ENCODE measurements around the gene FBN1.

GRCh38 chr15:48650931-48651330, 5.4 kb upstream of the FBN1 start:
- TF ChIP-seq, protein P1, sequence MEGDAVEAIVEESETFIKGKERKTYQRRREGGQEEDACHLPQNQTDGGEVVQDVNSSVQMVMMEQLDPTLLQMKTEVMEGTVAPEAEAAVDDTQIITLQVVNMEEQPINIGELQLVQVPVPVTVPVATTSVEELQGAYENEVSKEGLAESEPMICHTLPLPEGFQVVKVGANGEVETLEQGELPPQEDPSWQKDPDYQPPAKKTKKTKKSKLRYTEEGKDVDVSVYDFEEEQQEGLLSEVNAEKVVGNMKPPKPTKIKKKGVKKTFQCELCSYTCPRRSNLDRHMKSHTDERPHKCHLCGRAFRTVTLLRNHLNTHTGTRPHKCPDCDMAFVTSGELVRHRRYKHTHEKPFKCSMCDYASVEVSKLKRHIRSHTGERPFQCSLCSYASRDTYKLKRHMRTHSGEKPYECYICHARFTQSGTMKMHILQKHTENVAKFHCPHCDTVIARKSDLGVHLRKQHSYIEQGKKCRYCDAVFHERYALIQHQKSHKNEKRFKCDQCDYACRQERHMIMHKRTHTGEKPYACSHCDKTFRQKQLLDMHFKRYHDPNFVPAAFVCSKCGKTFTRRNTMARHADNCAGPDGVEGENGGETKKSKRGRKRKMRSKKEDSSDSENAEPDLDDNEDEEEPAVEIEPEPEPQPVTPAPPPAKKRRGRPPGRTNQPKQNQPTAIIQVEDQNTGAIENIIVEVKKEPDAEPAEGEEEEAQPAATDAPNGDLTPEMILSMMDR (conservative IDR thresholded peaks at IDR 0.05 in 1 of 2, IDR thresholded peaks at IDR 0.05 in 1 of 2; ENCODE audit: extremely low read depth in 1 of 2, insufficient read depth in 1 of 2, low read depth in 1 of 2, low read length in 2 of 2) = no peak
- TF ChIP-seq EZH2 (IDR thresholded peaks at IDR 0.05; ENCODE audit: borderline replicate concordance, low read length) = no peak

Measured in mammary epithelial cell (primary cell).